Fibroblast of lung (primary cell): ENCODE results near the gene PRKAG2.

Source experiments
- EZH2 ChIP-seq: IDR thresholded peaks from 2 replicates; pipeline ENCODE4 v1.5.1; 2012; ENCODE audit warnings: low read length, control low read depth, mild to moderate bottlenecking; ENCODE audit errors: missing control alignments
- TF ChIP-seq, protein P1 (sequence below), 2 donors: IDR thresholded peaks in 1 of 2; conservative IDR thresholded peaks in 1 of 2; 1 replicate in 1 of 2; 2 replicates in 1 of 2; pipeline ENCODE4 v1.5.1; 2011 to 2012; ENCODE audit warnings: low read length in 2 of 2, control low read depth in 1 of 2, inconsistent platforms in 1 of 2, low read depth in 1 of 2, mild to moderate bottlenecking in 1 of 2

DNA sequence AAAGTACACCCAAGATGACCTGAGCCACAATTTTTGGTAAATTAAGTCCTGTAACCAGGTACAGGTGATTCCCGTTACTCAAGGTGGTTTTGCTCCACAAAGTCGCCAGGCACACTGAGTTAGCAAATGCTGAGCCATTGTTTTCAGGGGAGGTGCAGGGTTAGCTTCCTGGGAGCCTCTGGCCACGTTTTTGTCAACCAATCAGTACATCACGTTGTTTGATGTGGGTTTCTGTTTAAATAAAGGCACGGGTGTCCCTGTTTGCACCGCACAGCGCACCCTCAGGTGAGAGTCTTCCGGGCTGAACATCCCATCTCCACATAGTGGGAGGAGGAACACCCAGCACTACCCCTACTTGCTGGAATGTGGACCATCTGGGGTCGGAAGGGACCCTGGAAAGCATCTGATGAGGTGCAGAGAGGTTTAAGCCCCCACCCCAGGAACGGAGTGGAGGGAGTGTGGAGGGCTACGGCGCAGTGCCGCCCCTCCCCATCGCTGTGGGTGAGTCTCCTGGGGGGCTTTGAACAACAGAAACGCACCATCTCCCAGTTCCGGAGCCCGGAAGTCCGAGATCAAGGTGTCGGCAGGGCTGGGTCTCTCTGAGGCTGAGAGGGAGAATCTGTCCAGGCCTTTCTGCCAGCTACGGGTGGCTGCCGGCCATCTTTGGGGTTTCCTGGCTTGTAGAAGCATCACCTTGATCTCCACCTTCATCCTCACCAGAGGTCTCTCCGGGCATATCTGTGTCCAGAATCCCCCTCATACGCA lies 42.5 kb downstream of the PRKAG2 start:
- TF ChIP-seq, protein P1, sequence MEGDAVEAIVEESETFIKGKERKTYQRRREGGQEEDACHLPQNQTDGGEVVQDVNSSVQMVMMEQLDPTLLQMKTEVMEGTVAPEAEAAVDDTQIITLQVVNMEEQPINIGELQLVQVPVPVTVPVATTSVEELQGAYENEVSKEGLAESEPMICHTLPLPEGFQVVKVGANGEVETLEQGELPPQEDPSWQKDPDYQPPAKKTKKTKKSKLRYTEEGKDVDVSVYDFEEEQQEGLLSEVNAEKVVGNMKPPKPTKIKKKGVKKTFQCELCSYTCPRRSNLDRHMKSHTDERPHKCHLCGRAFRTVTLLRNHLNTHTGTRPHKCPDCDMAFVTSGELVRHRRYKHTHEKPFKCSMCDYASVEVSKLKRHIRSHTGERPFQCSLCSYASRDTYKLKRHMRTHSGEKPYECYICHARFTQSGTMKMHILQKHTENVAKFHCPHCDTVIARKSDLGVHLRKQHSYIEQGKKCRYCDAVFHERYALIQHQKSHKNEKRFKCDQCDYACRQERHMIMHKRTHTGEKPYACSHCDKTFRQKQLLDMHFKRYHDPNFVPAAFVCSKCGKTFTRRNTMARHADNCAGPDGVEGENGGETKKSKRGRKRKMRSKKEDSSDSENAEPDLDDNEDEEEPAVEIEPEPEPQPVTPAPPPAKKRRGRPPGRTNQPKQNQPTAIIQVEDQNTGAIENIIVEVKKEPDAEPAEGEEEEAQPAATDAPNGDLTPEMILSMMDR (conservative IDR thresholded peaks at IDR 0.05 in 1 of 2, IDR thresholded peaks at IDR 0.05 in 1 of 2; ENCODE audit: low read depth in 1 of 2, low read length in 2 of 2): no peak
- no peak for TF ChIP-seq EZH2
